ENCODE results near the gene NPAS3. TPM values are rescaled to one million over a fixed set of nuclear protein-coding genes. Genes with fewer than 3 reads are reported as not detected.

The NPAS3 gene
- total RNA-seq, 1 donor from 2014 or later: 0.95 TPM

- H3K27me3 ChIP-seq (ENCODE audit: low read depth): no peaks in the 10 kb centered on the region
- H3K4me1 ChIP-seq: no peaks in the 10 kb centered on the region
- no peak for TF ChIP-seq CTCF (IDR thresholded peaks at IDR 0.05)
- no peak overlapping the region for H3K4me3 ChIP-seq
- H3K36me3 ChIP-seq: no peaks in the 10 kb centered on the region
- intact Hi-C loops (cut with DNase I): no loop called here
- H3K9me3 ChIP-seq: no peaks in the 10 kb centered on the region
- DNase-seq (no peak), ATAC-seq (no peak)
- no peak overlapping the region for H3K27ac ChIP-seq
Observed at GRCh38 chr14:33680873-33681272, 742.2 kb downstream of the NPAS3 start.

GRCh38 chr14:33682760-33683159 lies 744.1 kb downstream of the NPAS3 start:
- no peaks in the 10 kb centered on the region for H3K4me1 ChIP-seq
- ATAC-seq (peak in 1 of 2 donors; percentile 49), DNase-seq (no peak)
- no peaks in the 10 kb centered on the region for H3K36me3 ChIP-seq
- no peaks in the 10 kb centered on the region for H3K9me3 ChIP-seq
- intact Hi-C loops (cut with DNase I): no loop called here
- no peak overlapping the region for H3K4me3 ChIP-seq
- H3K27me3 ChIP-seq (ENCODE audit: low read depth): no peaks in the 10 kb centered on the region
- H3K27ac ChIP-seq: no peak overlapping the region
- no peak for TF ChIP-seq CTCF (IDR thresholded peaks at IDR 0.05)

- intact Hi-C loops (cut with DNase I): no loop called here
- Histone ChIP-seq H3K27ac (no peak overlapping the region), H3K36me3 (no peaks in the 10 kb centered on the region), H3K4me3 (no peak overlapping the region), H3K9me3 (no peaks in the 10 kb centered on the region), H3K4me1 (no peaks in the 10 kb centered on the region), H3K27me3 (ENCODE audit: low read depth) (no peaks in the 10 kb centered on the region)
- TF ChIP-seq CTCF (IDR thresholded peaks at IDR 0.05): no peak
- ATAC-seq: no peak
- DNase-seq: no peak
Observed at GRCh38 chr14:33685026-33685425, 746.3 kb downstream of the NPAS3 start.

- TF ChIP-seq CTCF (IDR thresholded peaks at IDR 0.05): no peak
Observed at GRCh38 chr14:33685698-33686097, 747.0 kb downstream of the NPAS3 start.

GRCh38 chr14:33686218-33686617 lies 747.5 kb downstream of the NPAS3 start:
- no peak for ATAC-seq
- DNase-seq: no peak
- Histone ChIP-seq H3K4me1 (no peaks in the 10 kb centered on the region), H3K27ac (no peak overlapping the region), H3K4me3 (no peak overlapping the region), H3K27me3 (ENCODE audit: low read depth) (no peaks in the 10 kb centered on the region), H3K9me3 (no peaks in the 10 kb centered on the region), H3K36me3 (no peaks in the 10 kb centered on the region)
- no peak for TF ChIP-seq CTCF (IDR thresholded peaks at IDR 0.05)
- intact Hi-C loops (cut with DNase I): no loop called here

More at GRCh38 chr14:33685698-33686097, 747.0 kb downstream of the NPAS3 start:
- no peaks in the 10 kb centered on the region for H3K4me1 ChIP-seq
- H3K4me3 ChIP-seq: no peak overlapping the region
- H3K36me3 ChIP-seq: no peaks in the 10 kb centered on the region
- no peaks in the 10 kb centered on the region for H3K27me3 ChIP-seq (ENCODE audit: low read depth)
- no peak for DNase-seq
- H3K9me3 ChIP-seq: no peaks in the 10 kb centered on the region
- no peak for ATAC-seq
- H3K27ac ChIP-seq: no peak overlapping the region
- intact Hi-C loops (cut with DNase I): no loop called here

GRCh38 chr14:33686856-33687255 lies 748.2 kb downstream of the NPAS3 start:
- Histone ChIP-seq H3K27ac (no peak overlapping the region), H3K4me1 (no peaks in the 10 kb centered on the region), H3K36me3 (no peaks in the 10 kb centered on the region), H3K27me3 (ENCODE audit: low read depth) (no peaks in the 10 kb centered on the region), H3K9me3 (no peaks in the 10 kb centered on the region), H3K4me3 (no peak overlapping the region)
- intact Hi-C loops (cut with DNase I): no loop called here
- no peak for TF ChIP-seq CTCF (IDR thresholded peaks at IDR 0.05)
- DNase-seq (no peak), ATAC-seq (no peak)
